ENCODE measurements around the gene RBMS3. TPM values are rescaled to one million over a fixed set of nuclear protein-coding genes. Genes with fewer than 3 reads are reported as not detected.

RBMS3 gene
- total and polyA plus RNA-seq, 2 of the 8 experiments (the other 6 are each of a cell fraction or from before 2014, with no cell fraction given): 3.7 to 6.9 TPM

DNA sequence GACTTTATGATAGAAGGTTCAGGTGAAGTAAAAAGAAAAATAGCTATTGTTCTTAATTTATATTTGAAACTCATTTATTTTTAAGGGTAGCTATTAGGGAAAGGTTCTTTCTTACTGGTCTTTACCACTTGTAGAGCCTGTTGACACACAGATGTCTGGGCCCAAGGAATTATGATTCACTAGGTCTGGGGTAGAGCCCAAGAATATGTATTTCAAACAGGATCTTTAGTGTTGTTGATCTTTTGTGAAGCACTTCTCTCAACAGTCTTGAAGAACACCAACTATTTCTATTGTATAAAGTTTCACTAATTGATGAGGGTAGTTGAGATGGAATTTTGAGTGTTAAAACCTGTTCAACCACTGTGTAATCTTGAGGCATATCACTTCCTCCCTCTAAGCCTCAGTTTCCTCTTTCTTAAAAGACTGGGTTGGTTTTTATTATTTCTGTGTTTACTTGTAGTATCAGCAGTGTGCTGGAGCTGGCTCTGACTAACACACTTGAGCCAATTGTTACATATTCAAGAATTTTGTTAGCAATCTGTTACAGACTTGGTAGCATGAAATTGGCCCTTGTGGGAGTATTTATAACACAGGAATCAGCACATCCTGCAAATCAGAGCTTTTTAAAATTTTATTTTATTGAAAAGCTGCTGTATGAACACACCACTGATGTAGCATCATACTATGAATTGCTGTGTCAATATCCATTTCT, 155.9 kb downstream of the RBMS3 start (continued):
- TF ChIP-seq NRF1 (IDR thresholded peaks at IDR 0.05; ENCODE audit: low read depth, low read length) (no peak), SAP30 (IDR thresholded peaks at IDR 0.05; ENCODE audit: insufficient read depth, insufficient replicate concordance, low read length) (no peak)
